H1 (cell line): Measurements from ENCODE around the gene COL16A1. TPM values are rescaled to one million over a fixed set of nuclear protein-coding genes. Genes with fewer than 3 reads are reported as not detected.
A peak's percentile ranks its signal among the peaks of the same experiment; 100 is the strongest.

Experiments used
- ASH2L ChIP-seq: fragments of 200-600, 300-600 bp; sonication (generic); IDR thresholded peaks from one replicate; pipeline ENCODE4 v1.7.1; 2017; ENCODE audit warnings: low read length
- ATF3 ChIP-seq: IDR thresholded peaks from 2 replicates; pipeline ENCODE4 v1.6.1; 2011; ENCODE audit warnings: low read depth, mild to moderate bottlenecking, low read length; ENCODE audit not compliant: insufficient read depth
- BCL11A ChIP-seq, 2 experiments: IDR thresholded peaks; one replicate each; pipeline ENCODE4 v1.6.1; 2011; ENCODE audit warnings: low read depth in 2 of 2, low read length in 2 of 2, mild to moderate bottlenecking in 2 of 2
- CBX5 ChIP-seq: fragments of 300-800, 300-1000 bp; sonication (generic); IDR thresholded peaks from 2 replicates; pipeline ENCODE4 v1.7.1; 2016; ENCODE audit warnings: antibody characterized with exemption, low read length, low read depth
- CREB1 ChIP-seq: IDR thresholded peaks from 2 replicates; pipeline ENCODE4 v1.6.1; 2012; ENCODE audit warnings: inconsistent platforms
- CTBP2 ChIP-seq: IDR thresholded peaks from 2 replicates; pipeline ENCODE4 v1.7.0; 2011; ENCODE audit warnings: borderline replicate concordance, mild to moderate bottlenecking, moderate library complexity, mixed read lengths, low read length; ENCODE audit not compliant: insufficient read depth, insufficient read length
- CTCF ChIP-seq, 3 experiments: IDR thresholded peaks; 1 replicate in 2 of 3; 2 replicates in 1 of 3; pipeline versions ENCODE4 v1.5.1 to v1.6.1; 2011; ENCODE audit warnings: low read length in 3 of 3, mild to moderate bottlenecking in 3 of 3, inconsistent platforms in 2 of 3, low read depth in 1 of 3, moderate library complexity in 1 of 3; ENCODE audit not compliant: insufficient read depth in 1 of 3; ENCODE audit errors: control extremely low read depth in 1 of 3
- E2F6 ChIP-seq: IDR thresholded peaks from 2 replicates; pipeline ENCODE4 v1.6.1; 2012; ENCODE audit warnings: inconsistent platforms
- JUND ChIP-seq: IDR thresholded peaks from 2 replicates; pipeline ENCODE4 v1.6.1; 2011; ENCODE audit warnings: mild to moderate bottlenecking, improper control_type of control experiment, low read length
- KDM4A ChIP-seq: IDR thresholded peaks from one replicate; pipeline ENCODE4 v1.7.1; 2012; ENCODE audit warnings: low read depth, mild to moderate bottlenecking, moderate library complexity, low read length, inconsistent platforms; ENCODE audit not compliant: severe bottlenecking
- MAFK ChIP-seq: IDR thresholded peaks from 2 replicates; pipeline ENCODE4 v1.6.1; 2012; ENCODE audit warnings: low read depth, mild to moderate bottlenecking, improper control_type of control experiment, low read length
- NANOG ChIP-seq: IDR thresholded peaks from 2 replicates; pipeline ENCODE4 v1.6.1; 2011; ENCODE audit warnings: low read length, low read depth, mild to moderate bottlenecking, inconsistent platforms; ENCODE audit not compliant: insufficient read depth, poor library complexity, severe bottlenecking
- POU5F1 ChIP-seq: IDR thresholded peaks from 2 replicates; pipeline ENCODE4 v1.6.1; 2011; ENCODE audit warnings: low read depth, mild to moderate bottlenecking, low read length, moderate library complexity
- RFX5 ChIP-seq: IDR thresholded peaks from 2 replicates; pipeline ENCODE4 v1.6.1; 2011; ENCODE audit warnings: low read depth, low read length, improper control_type of control experiment, borderline replicate concordance
- RNF2 ChIP-seq: fragments of 200-900, 300-1000 bp; sonication (generic); IDR thresholded peaks from 2 replicates; pipeline ENCODE4 v1.7.1; 2016; ENCODE audit warnings: borderline replicate concordance, low read depth, mild to moderate bottlenecking, antibody characterized with exemption, low read length; ENCODE audit not compliant: poor library complexity, severe bottlenecking; ENCODE audit errors: missing control alignments
- SP4 ChIP-seq: IDR thresholded peaks from 2 replicates; pipeline ENCODE4 v1.6.1; 2012; ENCODE audit warnings: low read length, inconsistent platforms
- SRF ChIP-seq: IDR thresholded peaks from 2 replicates; pipeline ENCODE4 v1.6.1; 2011; ENCODE audit warnings: mild to moderate bottlenecking, low read depth, low read length, moderate library complexity
- TAF1 ChIP-seq: IDR thresholded peaks from 2 replicates; pipeline ENCODE4 v1.6.1; 2011; ENCODE audit warnings: mild to moderate bottlenecking, low read depth, low read length
- TBP ChIP-seq: IDR thresholded peaks from 2 replicates; pipeline ENCODE4 v1.6.1; 2011; ENCODE audit warnings: low read depth, low read length, improper control_type of control experiment
- TCF12 ChIP-seq: IDR thresholded peaks from 2 replicates; pipeline ENCODE4 v1.6.1; 2011; ENCODE audit warnings: low read depth, mild to moderate bottlenecking, low read length
- polyA plus RNA-seq, 7 experiments: library from polyadenylated mRNA; depleted of rRNA in 3 of 7; stranded (reverse) in 5 of 7; unstranded in 2 of 7; fragments of >200 nt in 5 of 7; fragments of 200-250 nt in 2 of 7; gene quantifications; 1 replicate in 5 of 7; 2 replicates in 1 of 7; 4 replicates in 1 of 7; pipeline versions ENCODE4 v1.2.1 to v1.2.3, GENCODE V29; 2011 to 2013; ENCODE audit warnings: missing spikeins in 2 of 7, mixed read lengths in 2 of 7
- total RNA-seq: library from RNA; stranded (reverse); fragmentation: NEBNext Ultra II Directional; extraction: Animal tissue kit (Norgen Biotek cat#: 25700); gene quantifications from 2 replicates; pipeline ENCODE4 v1.2.1, GENCODE V29; 2021

The COL16A1 gene
- total and polyA plus RNA-seq, 2 of the 8 experiments (the other 6 are each of a cell fraction or from before 2014, with no cell fraction given), result 2.0 to 10.5 TPM

- TF ChIP-seq NANOG, result no peak
- TF ChIP-seq TAF1, result no peak
- TF ChIP-seq RNF2, result no peak
- peak; percentile 56 for TF ChIP-seq ASH2L
- peak; percentile 21 for TF ChIP-seq KDM4A
- TF ChIP-seq CBX5, result no peak
- no peak for TF ChIP-seq TBP
- TF ChIP-seq ATF3, result no peak
- peak; percentile 29 for TF ChIP-seq CTBP2
- TF ChIP-seq TCF12, result no peak
- TF ChIP-seq SP4, result no peak
- TF ChIP-seq E2F6, result peak; percentile 93
- no peak for TF ChIP-seq BCL11A (IDR thresholded peaks at IDR 0.05; ENCODE audit: low read depth in 2 of 2, low read length in 2 of 2)
- no peak for TF ChIP-seq CREB1
- peak; percentile 98 for TF ChIP-seq MAFK
- TF ChIP-seq POU5F1, result no peak
- TF ChIP-seq RFX5, result no peak
- no peak for TF ChIP-seq SRF
- TF ChIP-seq JUND, result no peak
- peak in 2 of 3 experiments; percentile 6 to 24; a peak in 2 of 4 replicates for TF ChIP-seq CTCF (IDR thresholded peaks at IDR 0.05; ENCODE audit: control extremely low read depth in 1 of 3, insufficient read depth in 1 of 3, low read depth in 1 of 3, low read length in 3 of 3)
These were observed 1.5 kb upstream of the COL16A1 start (continued) for GRCh38 chr1:31705080-31705866.
